ENCODE results near the gene FLNB.
A peak's percentile ranks its signal among the peaks of the same experiment; 100 is the strongest.

Gene FLNB

DNA sequence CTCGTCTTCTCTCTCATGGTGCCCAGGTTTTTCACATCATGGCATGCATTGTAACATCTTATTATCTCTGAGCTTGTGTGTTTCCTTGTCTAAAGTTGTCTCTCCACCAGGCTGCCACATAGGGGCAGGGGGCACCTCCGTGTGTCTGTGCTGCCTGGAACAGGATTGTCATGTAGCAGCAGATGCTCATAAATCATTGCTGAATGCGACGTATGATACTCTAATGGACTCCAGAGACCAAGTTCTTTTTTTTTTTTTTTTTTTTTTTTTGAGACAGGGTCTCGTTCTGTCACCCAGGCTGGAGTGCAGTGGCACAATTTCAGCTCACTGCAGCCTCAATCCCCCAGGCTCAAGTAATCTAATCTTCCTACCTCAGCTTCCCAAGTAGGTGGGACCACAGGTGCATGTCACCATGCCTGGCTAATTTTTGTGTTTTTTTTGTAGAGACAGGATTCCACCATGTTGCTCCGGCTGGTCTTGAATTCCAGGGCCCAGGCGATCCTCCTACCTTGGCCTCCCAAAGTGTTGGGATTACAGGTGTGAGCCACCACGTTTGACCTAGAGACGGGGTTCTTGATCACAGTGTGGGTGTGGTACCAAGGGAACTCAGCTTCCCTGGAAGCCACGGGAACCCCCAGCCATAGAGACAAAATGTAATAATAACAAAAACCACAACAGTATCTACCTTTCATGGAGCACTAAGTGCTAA lies 207.2 kb downstream of the FLNB start:
- DNase-seq = no peak

DNA sequence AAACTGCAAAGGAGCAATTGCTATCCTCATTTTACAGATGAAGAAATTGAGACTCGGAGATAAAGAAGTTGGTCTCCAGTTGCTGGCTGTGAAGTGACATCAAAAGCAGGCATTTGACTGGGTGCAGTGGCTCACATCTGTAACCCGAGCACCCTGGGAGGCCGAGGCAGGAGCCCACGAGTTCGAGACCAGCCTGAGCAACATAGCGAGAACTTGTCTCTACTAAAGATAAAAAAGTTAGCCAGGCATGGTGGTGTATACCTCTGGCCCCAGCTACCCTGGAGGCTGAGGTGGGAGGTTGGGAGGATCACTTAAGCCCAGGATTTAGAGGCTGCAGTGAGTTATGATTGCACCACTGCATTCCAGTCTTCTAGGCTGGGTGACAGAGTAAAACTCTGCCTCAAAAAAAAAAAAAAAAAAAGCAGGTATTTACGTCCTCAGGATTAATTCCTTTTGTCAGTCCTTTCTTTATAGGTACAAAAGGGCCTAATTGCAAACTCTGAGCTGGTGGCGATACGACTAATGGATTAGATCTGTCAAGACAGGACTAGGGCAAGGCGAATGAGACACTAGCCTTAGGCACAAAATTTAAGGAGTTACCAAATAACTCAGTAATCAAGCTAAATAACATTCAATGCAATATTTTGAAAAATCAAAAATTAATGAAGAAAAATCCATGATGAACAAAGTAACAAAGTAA lies 208.4 kb downstream of the FLNB start:
- DNase-seq = no peak

DNA sequence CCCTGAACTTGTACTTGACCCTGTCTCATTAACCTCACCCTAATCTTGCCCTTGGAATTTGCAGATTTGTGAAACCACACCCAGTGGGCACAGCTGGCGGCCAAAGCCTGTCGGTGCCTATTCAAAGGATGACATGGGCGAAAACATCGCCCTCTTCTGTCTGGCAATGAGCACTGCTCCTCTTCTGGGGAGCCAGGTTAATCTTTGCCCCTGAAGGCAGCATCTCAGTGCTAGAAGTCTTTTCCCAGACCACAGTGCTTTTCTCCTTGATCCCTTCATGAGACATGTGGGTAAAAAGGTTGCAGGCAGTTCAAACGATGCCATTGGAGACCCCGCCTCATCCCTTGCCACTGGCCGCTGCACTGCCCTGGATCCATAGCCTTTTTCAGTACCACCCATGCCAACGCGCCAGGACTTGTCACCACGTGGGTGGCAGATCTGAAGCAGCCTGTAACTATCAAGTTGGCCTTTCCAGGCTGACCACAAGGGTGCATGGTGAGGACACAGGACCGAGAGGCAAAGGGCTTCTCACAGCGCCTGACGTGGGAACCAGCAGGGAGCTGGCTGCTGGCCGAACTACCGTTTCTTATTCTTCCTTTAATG lies 209.1 kb downstream of the FLNB start:
- peak; percentile 81 for DNase-seq

DNA sequence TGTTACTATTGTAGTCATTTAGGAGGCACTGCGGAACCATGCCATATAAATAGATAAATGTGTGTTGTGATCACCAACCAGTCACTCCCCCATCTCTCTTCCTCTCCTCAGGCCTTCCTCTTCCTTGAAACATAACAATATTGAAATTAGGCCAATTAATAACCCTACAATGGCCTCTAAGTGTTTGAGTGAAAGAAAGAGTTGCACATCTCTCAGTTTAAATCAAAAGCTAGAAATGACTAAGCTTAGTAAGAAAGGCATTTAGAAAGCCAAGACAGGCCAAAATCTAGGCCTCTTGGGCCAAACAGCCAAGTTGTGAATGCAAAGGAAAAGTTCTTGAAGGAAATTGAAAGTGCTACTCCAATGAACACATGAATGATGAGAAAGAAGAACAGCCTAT lies 210.7 kb downstream of the FLNB start:
- DNase-seq = peak; percentile 71
